ENCODE measurements around the gene ZCCHC24.
"Not testable (repeated sequence)": the region's sequence is repeated elsewhere in the genome, so short reads cannot be mapped to it uniquely, and the experiment has no call there.

GRCh38 chr10:79332610-79333315, 112.7 kb downstream of the ZCCHC24 start:
- TF ChIP-seq CTCF, POLR2A, EP300, POLR2AphosphoS5 (IDR thresholded peaks at IDR 0.05): not testable (repeated sequence)

All from stomach (tissue), 4 donors.